ES-I3 (cell line): ENCODE measurements around the gene SLC22A3.
A peak's percentile ranks its signal among the peaks of the same experiment; 100 is the strongest.
"Not testable (repeated sequence)": the region's sequence is repeated elsewhere in the genome, so short reads cannot be mapped to it uniquely, and the experiment has no call there.

Source experiments
- H3K36me3 ChIP-seq: 2 replicates; pipeline ENCODE4 v1.6.1; 2013; ENCODE audit warnings: mild to moderate bottlenecking, low read length, control low read depth, moderate library complexity; ENCODE audit not compliant: insufficient read depth
- H3K4me1 ChIP-seq: 2 replicates; pipeline ENCODE4 v1.6.1; 2013; ENCODE audit warnings: mild to moderate bottlenecking, control low read depth, low read length; ENCODE audit not compliant: insufficient read depth
- H3K9ac ChIP-seq: 2 replicates; pipeline ENCODE4 v1.6.1; 2013; ENCODE audit warnings: low read depth, mild to moderate bottlenecking, low read length, moderate library complexity
- H3K9me3 ChIP-seq: 2 replicates; pipeline ENCODE4 v1.6.1; 2013; ENCODE audit warnings: mild to moderate bottlenecking, low read length, moderate library complexity; ENCODE audit not compliant: control insufficient read depth, insufficient read depth

Gene SLC22A3, protein sequence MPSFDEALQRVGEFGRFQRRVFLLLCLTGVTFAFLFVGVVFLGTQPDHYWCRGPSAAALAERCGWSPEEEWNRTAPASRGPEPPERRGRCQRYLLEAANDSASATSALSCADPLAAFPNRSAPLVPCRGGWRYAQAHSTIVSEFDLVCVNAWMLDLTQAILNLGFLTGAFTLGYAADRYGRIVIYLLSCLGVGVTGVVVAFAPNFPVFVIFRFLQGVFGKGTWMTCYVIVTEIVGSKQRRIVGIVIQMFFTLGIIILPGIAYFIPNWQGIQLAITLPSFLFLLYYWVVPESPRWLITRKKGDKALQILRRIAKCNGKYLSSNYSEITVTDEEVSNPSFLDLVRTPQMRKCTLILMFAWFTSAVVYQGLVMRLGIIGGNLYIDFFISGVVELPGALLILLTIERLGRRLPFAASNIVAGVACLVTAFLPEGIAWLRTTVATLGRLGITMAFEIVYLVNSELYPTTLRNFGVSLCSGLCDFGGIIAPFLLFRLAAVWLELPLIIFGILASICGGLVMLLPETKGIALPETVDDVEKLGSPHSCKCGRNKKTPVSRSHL

DNA sequence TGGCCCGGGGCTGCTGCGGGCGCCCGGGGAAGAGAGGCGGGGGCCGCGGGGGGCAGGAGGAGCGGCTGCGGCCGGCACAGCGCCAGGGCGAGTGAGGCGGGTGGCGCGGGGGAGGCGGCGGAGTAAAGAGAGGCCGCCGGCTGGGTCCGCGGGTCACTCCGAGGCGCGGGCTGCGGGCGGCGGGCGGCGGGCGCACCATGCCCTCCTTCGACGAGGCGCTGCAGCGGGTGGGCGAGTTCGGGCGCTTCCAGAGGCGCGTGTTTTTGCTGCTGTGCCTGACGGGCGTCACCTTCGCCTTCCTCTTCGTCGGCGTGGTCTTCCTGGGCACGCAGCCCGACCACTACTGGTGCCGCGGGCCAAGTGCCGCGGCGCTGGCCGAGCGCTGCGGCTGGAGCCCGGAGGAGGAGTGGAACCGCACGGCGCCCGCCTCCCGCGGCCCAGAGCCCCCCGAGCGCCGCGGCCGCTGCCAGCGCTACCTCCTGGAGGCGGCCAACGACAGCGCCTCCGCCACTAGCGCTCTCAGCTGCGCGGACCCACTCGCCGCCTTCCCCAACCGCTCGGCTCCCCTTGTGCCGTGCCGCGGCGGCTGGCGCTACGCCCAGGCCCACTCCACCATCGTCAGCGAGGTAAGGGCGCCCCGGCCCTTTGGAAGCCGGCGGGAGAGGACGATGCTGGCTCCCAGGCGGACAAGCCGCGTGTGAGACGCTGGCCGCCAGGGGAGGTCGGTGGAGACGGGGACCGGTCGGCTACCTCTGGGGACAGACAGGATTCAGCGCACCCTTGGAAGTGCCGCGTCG is at the start of gene SLC22A3:
TSS of gene SLC22A3 (plus strand) at position 156 of the 797 bp plus-strand sequence. CDS start at position 198, 42 bp downstream.
- H3K4me1 ChIP-seq = no peaks in the 10 kb centered on the region
- H3K9me3 ChIP-seq = no peaks in the 10 kb centered on the region
- H3K9ac ChIP-seq = peak within 1 kb of the TSS; percentile 64
- no peaks in the 10 kb centered on the region; the same call in 1 of the 2 replicates for H3K36me3 ChIP-seq

GRCh38 chr6:160299559-160299958 is 48.6 kb upstream of the SLC22A3 start:
- Histone ChIP-seq H3K9ac (no peak overlapping the region), H3K4me1 (peaks cover 4% of the 10 kb centered on the region; the same call in 1 of the 2 replicates), H3K36me3 (no peaks in the 10 kb centered on the region), H3K9me3 (no peaks in the 10 kb centered on the region; the same call in 1 of the 2 replicates)

DNA sequence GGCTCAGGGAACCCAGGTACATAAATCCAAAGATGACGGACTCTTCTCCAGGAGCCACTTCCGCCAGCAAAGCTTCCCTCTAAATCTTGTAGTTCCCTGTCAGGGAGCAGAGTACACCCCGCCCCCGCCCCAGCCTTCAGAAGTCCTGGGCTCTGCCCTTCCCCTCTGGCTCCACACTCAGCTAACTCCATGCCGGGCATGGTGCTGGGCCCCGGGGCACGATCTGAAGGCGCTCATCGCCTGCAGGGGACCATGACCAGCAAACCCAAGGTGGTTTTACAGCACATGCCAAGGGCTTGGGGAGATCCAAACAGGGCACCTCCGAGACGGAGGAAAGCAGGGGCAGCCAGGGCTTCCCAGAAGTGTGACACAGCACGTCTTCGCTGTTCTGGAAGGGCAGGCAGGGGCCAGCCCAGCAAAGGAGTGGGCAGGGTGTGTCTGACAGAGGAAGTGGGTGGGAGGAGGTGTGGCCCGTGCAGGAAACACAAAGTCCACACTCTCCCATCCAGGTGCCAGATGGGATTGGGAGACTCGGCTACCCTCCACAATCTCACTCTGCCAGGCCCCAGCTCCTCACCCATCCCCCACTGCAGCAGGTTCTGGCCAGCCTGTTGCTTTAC is 48.0 kb upstream of the SLC22A3 start:
- Histone ChIP-seq H3K4me1 (peaks cover 4% of the 10 kb centered on the region; the same call in 1 of the 2 replicates), H3K9ac (no peak overlapping the region), H3K36me3 (no peaks in the 10 kb centered on the region), H3K9me3 (no peaks in the 10 kb centered on the region; the same call in 1 of the 2 replicates)

DNA sequence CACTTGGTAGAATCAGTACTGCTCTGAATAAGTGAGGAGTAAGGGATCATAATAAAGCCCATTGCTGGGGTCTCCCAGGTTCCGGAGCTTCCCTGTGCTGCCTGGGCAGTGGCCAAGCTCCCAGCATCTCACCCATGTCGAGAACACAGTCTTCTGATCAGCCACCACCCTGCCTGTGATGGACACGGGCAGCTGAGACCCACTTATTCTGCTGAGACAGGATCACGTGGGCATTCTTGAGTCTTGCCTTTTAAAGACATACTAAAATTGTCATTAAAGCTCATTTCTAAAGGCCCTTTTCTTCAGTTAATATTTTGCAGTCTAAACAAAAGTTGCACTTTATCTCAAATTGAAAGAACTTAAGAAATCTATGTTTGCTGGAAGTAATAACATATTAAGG is 46.8 kb upstream of the SLC22A3 start:
- Histone ChIP-seq H3K4me1 (peaks cover 4% of the 10 kb centered on the region; the same call in 1 of the 2 replicates), H3K36me3 (no peaks in the 10 kb centered on the region), H3K9ac (no peak overlapping the region), H3K9me3 (no peaks in the 10 kb centered on the region)

DNA sequence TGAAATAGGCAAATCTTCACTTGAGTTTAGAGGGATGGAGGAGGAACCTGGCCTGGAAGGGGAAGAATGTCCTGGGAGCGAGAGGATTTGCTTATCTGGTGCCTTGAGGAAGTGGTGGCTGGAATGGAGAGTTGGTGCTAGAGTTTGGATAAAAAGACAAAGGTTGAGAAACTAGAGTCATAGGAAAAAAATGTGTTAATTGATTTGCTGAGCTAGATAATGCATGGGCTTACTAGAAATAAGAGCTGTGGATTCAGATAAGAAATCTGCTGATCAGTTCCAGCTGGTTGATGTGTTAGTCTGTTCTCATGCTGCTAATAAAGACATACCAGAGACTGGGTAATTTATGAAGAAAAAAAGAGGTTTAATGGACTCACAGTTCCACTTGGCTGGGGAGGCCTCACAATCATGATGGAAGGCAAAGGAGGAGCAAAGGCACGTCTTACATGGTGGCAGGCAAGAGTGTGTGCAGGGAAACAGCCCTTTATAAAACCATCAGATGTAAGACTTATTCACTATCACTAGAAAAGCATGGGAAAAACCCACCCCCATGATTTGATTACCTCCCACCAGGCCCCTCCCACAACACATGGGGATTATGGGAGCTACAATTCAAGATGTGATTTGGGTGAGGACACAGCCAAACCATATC is 45.6 kb upstream of the SLC22A3 start:
- not testable (repeated sequence) for H3K36me3 ChIP-seq, H3K9ac ChIP-seq, H3K4me1 ChIP-seq, H3K9me3 ChIP-seq

DNA sequence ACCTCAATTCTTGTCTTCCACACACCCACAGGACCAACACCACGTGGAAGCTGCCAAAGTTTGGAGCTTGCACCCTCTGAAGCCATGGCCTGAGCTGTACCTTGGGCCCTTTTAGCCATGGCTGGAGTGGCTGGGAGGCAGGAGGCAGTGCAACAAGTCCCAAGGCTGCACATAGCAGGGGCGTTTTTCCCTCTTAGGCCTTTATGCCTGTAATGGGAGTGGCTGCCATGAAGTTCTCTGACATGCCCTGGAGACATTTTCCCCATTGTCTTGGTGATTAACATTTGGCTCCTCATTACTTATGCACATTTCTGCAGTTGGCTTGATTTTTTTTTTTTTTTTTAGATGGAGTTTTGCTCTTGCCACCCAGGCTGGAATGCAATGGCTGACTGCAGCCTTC is 44.4 kb upstream of the SLC22A3 start:
- H3K9me3 ChIP-seq = no peaks in the 10 kb centered on the region
- H3K4me1 ChIP-seq = peaks cover 4% of the 10 kb centered on the region; the same call in 1 of the 2 replicates
- H3K36me3 ChIP-seq = no peaks in the 10 kb centered on the region
- H3K9ac ChIP-seq = no peak overlapping the region

DNA sequence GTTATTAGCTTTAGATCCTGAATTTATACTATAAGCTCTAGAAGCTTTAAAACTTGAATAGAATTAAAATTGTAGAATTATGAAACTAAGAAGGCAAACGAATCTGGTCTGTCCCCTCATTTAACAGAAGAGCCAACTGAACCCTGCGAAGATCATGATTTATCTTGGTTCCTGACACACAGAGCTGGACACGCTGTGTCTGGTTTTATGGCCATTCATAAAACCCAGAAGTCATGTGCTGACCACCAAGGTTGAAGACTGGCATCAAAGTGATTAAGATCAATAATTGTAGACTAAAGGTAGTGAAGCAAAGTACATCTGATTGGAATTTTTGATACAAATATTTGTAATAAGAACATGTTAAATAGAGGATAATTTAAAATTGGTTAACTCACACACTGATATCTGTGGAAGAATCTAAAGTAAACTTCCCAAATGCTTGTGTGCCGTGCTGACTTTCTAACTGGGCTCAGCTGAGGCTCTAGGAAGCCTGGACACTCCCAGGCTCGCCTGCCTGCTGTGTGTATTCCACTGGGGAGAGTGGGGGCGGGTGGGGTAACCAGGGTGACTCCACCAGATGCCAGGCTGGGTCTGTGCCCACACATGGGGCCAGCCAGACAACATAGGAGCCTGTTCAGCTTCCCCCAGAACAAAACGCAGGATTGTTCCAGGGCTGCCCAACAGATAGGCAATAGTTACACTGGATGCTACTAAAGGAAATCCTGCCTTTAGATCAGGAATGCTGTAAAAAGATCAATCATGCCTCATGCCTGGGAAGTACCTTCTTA is 42.1 kb upstream of the SLC22A3 start:
- no peaks in the 10 kb centered on the region for H3K4me1 ChIP-seq
- no peaks in the 10 kb centered on the region for H3K36me3 ChIP-seq
- H3K9me3 ChIP-seq = no peaks in the 10 kb centered on the region
- H3K9ac ChIP-seq = no peak overlapping the region

DNA sequence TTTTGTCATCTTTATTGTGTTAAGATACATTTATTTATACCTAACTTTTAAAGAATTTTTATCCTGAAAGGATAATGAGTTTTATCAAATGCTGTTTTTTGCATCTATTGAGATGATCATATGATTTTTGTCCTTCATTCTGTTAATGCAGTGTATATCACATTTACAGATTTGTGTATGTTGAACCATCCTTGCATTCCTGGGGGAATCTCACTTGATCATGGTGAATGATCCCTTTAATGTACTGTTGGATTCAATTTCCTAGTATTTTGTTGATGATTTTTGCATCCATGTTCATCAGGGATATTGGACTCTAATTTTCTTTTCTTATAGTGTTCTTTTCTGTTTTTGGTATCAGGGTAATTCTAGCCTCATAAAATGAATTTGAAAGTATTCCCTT is 38.5 kb upstream of the SLC22A3 start:
- Histone ChIP-seq H3K36me3 (no peaks in the 10 kb centered on the region), H3K4me1 (no peaks in the 10 kb centered on the region), H3K9ac (no peak overlapping the region), H3K9me3 (no peaks in the 10 kb centered on the region)

- no peaks in the 10 kb centered on the region for H3K9me3 ChIP-seq
- H3K36me3 ChIP-seq = no peaks in the 10 kb centered on the region
- no peak overlapping the region for H3K9ac ChIP-seq
- no peaks in the 10 kb centered on the region for H3K4me1 ChIP-seq
These were observed 35.3 kb upstream of the SLC22A3 start for GRCh38 chr6:160312900-160313299.

DNA sequence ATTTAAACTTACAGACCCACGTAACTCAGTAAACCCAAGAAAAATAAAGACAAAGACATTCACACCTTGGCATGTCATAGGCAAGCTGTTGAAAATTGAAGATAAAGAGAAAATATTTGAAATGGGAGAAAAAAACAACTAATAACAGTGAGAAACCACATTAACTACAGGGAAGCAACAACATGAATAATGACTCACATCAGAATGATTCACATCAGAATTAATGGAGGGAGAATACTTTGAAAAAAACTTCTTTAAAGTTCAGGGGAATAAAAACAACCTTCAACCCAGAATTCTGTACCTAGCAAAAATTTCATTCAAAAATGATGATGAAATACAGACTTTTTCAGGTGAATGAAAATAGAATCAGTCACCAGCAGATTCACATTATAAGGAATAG is 32.9 kb upstream of the SLC22A3 start:
- H3K9me3 ChIP-seq = no peaks in the 10 kb centered on the region
- H3K9ac ChIP-seq = no peak overlapping the region
- H3K36me3 ChIP-seq = no peaks in the 10 kb centered on the region
- H3K4me1 ChIP-seq = no peaks in the 10 kb centered on the region

DNA sequence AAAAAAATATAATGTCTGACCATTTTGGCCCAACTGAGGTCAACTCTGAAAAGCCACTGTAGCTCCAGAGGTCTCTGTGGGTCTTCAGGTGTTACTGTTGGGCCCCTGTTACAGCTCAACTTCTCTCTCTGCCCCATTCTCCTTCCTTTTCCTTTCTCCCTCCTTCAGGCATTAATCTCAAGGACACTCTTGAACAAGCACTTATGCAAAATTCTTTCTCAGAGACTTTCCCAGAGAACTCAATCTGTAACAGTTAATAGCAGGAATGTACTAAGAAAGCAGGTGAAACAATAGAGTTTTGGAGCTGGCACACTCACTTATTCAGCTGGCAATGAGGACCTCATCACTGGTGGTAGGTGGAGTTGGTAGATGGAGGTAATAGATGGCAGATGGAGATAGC is 31.9 kb upstream of the SLC22A3 start:
- no peaks in the 10 kb centered on the region for H3K9me3 ChIP-seq

GRCh38 chr6:160319246-160319645 is 28.9 kb upstream of the SLC22A3 start:
- Histone ChIP-seq H3K36me3 (no peaks in the 10 kb centered on the region), H3K9me3 (0 out of 2 replicates have a peak, but pooled peaks cover 2% of the 10 kb centered on the region), H3K9ac (no peak overlapping the region), H3K4me1 (no peaks in the 10 kb centered on the region)

More for the DNA sequence above, 31.9 kb upstream of the SLC22A3 start:
- Histone ChIP-seq H3K36me3 (no peaks in the 10 kb centered on the region), H3K9ac (no peak overlapping the region), H3K4me1 (no peaks in the 10 kb centered on the region)
